Daoy (cell line): ENCODE data around the gene OASL. TPM values are rescaled to one million over a fixed set of nuclear protein-coding genes. Genes with fewer than 3 reads are reported as not detected.
"Not testable (repeated sequence)": the region's sequence is repeated elsewhere in the genome, so short reads cannot be mapped to it uniquely, and the experiment has no call there.

Source experiments
- DNase-seq: peaks from one replicate; pipeline ENCODE4 v3.0.0-alpha.2; 2015; ENCODE audit warnings: low read depth
- total RNA-seq: library from RNA; depleted of rRNA; stranded (reverse); fragments of >200 nt; shearing (Covaris generic); gene quantifications from 2 replicates; pipeline ENCODE4 v1.2.3, GENCODE V29; 2014; rRNA removed

The OASL gene
- total RNA-seq: 29.6 and 38.7 TPM in 2 replicates

- DNase-seq: peak; percentile 53
These were observed at the start of gene OASL for GRCh38 chr12:121038861-121039668. Gene OASL (minus strand): TSS chr12:121039246. CDS start chr12:121038971, 275 bp downstream.

- no peak for DNase-seq
These were observed 49.1 kb upstream of the OASL start for GRCh38 chr12:121088195-121088585.

- DNase-seq: peak; percentile 15
These were observed 48.6 kb upstream of the OASL start for GRCh38 chr12:121087467-121088194.

- no peak for DNase-seq
These were observed 47.8 kb upstream of the OASL start for GRCh38 chr12:121086781-121087295.

DNA sequence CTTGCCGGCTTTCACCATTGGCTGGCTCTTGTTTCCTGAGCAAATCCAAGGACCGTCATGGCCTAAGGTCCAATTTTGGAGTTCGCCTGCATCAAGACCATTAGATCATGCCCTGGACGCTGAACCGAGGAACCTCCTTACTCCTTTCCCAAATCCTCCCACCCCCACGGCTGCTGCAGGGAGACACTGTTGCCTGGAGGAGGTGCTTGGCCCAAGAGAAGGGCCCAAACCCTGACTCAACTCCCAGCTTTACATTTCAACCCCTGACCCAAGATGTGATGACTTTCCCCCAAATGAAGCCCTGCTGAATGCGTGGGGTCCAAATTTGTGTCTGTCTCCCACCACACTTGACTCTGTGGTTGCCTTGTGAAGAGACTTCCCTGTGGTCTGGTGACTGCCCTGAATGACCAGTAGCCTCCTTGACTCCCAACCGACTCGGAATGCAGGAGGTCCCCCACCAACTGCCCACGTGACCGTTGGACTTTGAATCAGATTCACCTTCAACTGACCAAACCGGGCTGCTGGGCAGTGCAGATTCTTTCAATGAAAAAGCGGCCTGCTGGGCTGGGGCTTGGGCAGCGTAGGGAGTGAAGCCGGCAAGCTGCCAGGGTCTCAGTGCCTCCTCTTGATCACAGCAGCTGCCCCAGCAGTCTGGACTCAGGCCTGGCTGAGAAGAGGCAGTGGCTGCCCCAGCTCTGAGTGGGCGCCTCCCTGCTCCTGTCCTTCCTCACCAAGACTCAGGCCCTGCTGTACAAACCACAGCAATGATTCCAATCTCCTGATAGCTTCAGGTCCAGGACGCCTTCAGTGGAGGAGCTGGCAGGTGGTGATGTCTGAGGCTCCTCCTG lies 46.7 kb upstream of the OASL start:
- DNase-seq: no peak

DNA sequence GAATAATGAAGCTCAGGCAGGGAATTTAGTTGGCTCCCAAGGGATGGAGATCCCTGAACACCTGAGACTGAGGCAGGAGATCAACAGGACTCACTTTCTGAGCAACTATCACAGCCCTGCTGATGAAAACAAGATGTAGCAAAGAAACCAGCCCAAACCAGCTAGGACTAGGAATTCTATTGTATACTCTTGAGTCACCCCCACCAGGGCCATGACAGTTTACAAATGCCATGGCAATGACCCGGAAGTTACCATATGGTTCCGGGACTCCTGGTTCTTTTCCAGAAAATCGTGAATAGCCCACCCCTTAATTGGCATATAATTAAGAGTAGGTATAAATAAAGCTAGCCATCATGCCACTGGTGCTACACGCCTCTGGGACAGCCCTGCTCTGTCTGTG lies 46.0 kb upstream of the OASL start:
- no peak for DNase-seq

DNA sequence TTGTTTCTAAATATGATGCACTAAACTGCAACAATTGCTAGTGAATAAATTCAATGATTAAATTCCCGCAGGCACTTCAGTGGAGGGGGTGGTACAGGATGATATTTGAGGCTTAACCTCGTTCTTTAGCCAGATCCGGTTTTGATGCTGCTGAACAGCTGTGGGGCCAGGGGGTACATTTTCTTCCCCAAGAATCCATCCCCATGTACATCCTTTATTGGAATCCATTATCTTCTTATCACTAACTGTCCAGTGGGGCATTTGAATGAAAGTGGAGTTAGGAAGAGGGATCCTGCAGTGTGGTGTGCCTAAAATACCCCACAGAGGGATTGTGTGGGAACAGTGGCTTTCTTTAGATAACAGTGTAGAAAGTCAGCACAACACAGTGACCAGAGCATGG lies 45.2 kb upstream of the OASL start:
- DNase-seq: no peak

GRCh38 chr12:121080909-121081308 lies 41.9 kb upstream of the OASL start:
- no peak for DNase-seq

- DNase-seq: no peak
These were observed 40.8 kb upstream of the OASL start for GRCh38 chr12:121079736-121080272.

GRCh38 chr12:121077440-121077839 lies 38.4 kb upstream of the OASL start:
- DNase-seq: not testable (repeated sequence)

- not testable (repeated sequence) for DNase-seq
These were observed 36.9 kb upstream of the OASL start for GRCh38 chr12:121075911-121076310.

DNA sequence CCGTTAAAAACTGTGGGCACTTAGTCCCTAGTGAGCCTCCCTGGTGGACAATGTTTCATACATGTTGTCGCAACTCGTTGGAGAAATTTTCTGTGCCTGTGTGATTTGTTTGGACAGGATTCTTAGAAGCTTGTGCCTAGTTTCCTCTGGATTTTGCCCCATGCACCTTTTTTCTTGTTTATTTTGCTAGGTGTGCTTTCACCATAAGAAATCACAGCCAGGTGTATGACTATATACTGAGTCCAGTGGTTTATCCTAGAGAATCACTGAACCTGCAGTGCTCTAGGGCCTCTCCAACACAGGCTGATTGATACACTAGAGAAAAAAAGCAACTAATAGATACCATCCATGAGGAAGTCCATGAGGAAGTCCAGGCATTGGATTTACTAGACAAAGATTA lies 33.1 kb upstream of the OASL start:
- no peak for DNase-seq

GRCh38 chr12:121069206-121069605 lies 30.2 kb upstream of the OASL start:
- DNase-seq: no peak

- no peak for DNase-seq
These were observed 26.3 kb upstream of the OASL start for GRCh38 chr12:121065345-121065744.

- DNase-seq: not testable (repeated sequence)
These were observed 25.5 kb upstream of the OASL start for GRCh38 chr12:121064586-121064985.

- DNase-seq: no peak
These were observed 25.1 kb upstream of the OASL start for GRCh38 chr12:121064116-121064515.

DNA sequence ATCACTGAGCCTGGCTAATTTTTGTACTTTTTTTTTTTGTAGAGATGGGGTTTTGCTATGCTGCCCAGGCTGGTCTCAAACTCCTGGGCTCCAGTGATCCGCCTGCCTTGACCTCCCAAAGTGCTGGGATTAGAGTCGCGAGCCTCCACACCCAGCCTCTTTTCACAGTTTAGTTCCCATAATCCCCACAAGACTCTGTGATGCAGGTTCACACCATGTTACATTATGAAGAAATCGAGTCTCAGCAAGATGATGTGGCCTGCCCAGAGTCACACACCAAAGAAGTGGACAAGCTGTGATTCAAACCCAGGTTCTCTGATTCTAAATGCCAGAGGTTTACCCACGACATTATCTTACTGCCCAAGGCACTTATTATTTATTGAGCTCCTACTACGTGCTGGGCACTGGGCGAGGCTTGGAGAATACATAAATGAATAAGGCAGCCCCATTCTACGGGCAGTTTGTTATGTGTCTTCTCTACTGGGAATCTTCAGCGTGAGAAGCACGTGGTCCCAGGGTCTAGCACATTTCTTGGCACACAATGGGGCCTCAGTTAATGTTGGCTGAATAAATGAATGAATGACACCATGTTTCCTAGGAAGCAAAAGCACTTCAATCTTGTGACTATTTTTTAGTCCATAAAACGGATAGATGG lies 23.5 kb upstream of the OASL start:
- no peak for DNase-seq

- no peak for DNase-seq
These were observed 22.8 kb upstream of the OASL start for GRCh38 chr12:121061831-121062230.

DNA sequence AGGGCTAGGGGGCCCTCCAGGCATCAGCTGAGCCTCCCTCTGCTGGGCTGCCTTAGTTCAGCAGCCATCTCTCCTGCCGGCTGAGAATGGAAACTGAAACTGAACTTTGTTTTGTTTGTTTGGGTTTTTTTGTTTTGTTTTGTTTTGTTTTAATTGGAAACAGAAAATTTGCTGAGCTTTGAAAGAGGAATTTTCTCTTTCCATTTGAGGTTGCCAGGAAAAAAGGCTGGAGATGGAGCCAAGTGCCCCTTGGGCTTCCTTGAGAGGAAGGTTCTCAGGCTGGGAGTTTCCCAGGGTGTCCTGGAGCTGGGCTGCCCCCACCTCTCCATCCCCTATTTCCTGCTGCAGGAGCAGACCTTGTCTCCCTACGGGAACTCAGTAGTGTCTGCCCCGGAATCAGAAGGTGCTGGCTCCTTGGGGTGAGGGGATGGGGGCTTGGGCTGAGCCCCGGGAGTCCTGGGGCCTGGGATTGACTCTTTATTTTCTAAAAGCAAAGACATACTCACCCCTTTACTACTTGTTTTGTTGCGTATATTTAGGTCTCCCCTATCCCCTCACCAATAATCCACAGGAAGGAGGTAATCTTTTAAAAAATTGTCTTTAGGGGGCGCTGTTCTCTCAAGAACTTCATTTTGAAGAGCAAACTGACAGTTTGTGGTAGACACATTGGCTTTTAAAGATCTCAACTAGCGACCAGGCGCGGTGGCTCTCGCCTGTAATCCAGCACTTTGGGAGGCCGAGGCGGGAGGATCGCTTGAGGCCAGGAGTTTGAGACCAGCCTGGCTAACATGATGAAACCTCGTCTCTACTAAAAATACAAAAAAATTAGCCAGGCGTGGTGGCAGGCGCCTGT lies 21.3 kb upstream of the OASL start:
- peak; percentile 68 for DNase-seq
